Measurements from ENCODE around the gene NRXN3.

DNA sequence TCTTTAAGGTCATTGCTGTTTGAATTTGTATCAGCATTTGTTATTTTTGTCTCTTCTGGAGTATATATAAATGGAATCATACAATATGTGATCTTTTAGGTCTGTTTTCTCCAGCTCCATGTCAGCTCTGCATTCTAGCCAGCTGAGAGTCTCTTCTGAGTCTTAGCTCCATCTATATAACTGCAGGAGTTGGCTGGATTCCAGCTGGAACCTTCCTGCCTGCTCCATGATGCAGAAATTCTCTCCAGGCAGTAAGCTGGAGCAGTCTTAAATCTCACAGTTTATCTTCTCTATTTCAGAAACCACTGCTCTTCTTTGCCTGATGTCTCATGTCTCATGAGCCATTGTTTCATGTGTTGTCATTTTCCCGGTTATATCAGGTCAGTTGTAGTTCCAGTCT is 827.6 kb downstream of the NRXN3 start:
- TF ChIP-seq, protein P1, sequence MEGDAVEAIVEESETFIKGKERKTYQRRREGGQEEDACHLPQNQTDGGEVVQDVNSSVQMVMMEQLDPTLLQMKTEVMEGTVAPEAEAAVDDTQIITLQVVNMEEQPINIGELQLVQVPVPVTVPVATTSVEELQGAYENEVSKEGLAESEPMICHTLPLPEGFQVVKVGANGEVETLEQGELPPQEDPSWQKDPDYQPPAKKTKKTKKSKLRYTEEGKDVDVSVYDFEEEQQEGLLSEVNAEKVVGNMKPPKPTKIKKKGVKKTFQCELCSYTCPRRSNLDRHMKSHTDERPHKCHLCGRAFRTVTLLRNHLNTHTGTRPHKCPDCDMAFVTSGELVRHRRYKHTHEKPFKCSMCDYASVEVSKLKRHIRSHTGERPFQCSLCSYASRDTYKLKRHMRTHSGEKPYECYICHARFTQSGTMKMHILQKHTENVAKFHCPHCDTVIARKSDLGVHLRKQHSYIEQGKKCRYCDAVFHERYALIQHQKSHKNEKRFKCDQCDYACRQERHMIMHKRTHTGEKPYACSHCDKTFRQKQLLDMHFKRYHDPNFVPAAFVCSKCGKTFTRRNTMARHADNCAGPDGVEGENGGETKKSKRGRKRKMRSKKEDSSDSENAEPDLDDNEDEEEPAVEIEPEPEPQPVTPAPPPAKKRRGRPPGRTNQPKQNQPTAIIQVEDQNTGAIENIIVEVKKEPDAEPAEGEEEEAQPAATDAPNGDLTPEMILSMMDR (conservative IDR thresholded peaks at IDR 0.05 in 1 of 2, IDR thresholded peaks at IDR 0.05 in 1 of 2; ENCODE audit: low read depth in 1 of 2, low read length in 2 of 2): no peak
- no peak for TF ChIP-seq EZH2 (IDR thresholded peaks at IDR 0.05; ENCODE audit: low read length, missing control alignments)

Data from fibroblast of lung (primary cell).